K562 (cell line): ENCODE data around the gene MSI1. TPM values are rescaled to one million over a fixed set of nuclear protein-coding genes. Genes with fewer than 3 reads are reported as not detected.

Experiments used
- ATF7 ChIP-seq: fragments of 450-650 bp; IDR thresholded peaks from 2 replicates; pipeline ENCODE4 v1.7.1; 2014; ENCODE audit warnings: mild to moderate bottlenecking, moderate library complexity
- CBX1 ChIP-seq: sonication (generic); IDR thresholded peaks from 2 replicates; pipeline ENCODE4 v1.6.1; 2016; ENCODE audit warnings: antibody characterized with exemption, low read depth, mild to moderate bottlenecking
- KLF13 ChIP-seq: fragments of 450-650 bp; IDR thresholded peaks from 2 replicates; pipeline ENCODE4 v1.6.1; 2016; ENCODE audit warnings: missing genetic modification characterization, low read depth, mild to moderate bottlenecking, missing compliant biosample characterization, moderate library complexity, borderline replicate concordance
- MEIS2 ChIP-seq: fragments of 450-650 bp; IDR thresholded peaks from 2 replicates; pipeline ENCODE4 v1.6.1; 2014; ENCODE audit warnings: mild to moderate bottlenecking; ENCODE audit not compliant: partially characterized antibody
- TAF7 ChIP-seq: fragments of 450-650 bp; IDR thresholded peaks from 2 replicates; pipeline ENCODE4 v1.6.1; 2016; ENCODE audit warnings: missing genetic modification characterization, missing compliant biosample characterization
- ZFP36 ChIP-seq: fragments of 150-350 bp; IDR thresholded peaks from 2 replicates; pipeline ENCODE4 v1.6.1; 2018; ENCODE audit warnings: low read length, low read depth; ENCODE audit not compliant: partially characterized antibody
- ZNF121 ChIP-seq: sonication (generic); formaldehyde crosslinking; conservative IDR thresholded peaks from 2 replicates; pipeline ENCODE4 v1.8.0; 2022; ENCODE audit warnings: missing genetic modification reagents
- polyA plus RNA-seq, 8 experiments: library from polyadenylated mRNA; depleted of rRNA in 4 of 8; stranded (reverse) in 5 of 8; unstranded in 3 of 8; fragments of >200 nt; fragmentation: Nextera tagmentation in 2 of 8; fragmentation: Illumina TruSeq in 1 of 8; extraction: Ambion mirVana in 2 of 8; extraction: Trizol in 1 of 8; gene quantifications; 2 replicates each; pipeline versions ENCODE4 v1.2.1 to v1.2.3, GENCODE V29; 2011 to 2014; ENCODE audit warnings: inconsistent platforms in 1 of 8, missing spikeins in 1 of 8
- total RNA-seq, 7 experiments: library from RNA; depleted of rRNA in 6 of 7; stranded (reverse); fragments of >200 nt in 6 of 7; fragmentation: Illumina TruSeq in 2 of 7; extraction: Trizol in 2 of 7; gene quantifications; 2 replicates each; pipeline versions ENCODE4 v1.2.1 to v1.2.3, GENCODE V29; 2011 to 2021; ENCODE audit warnings: low replicate concordance in 1 of 7
- TF ChIP-seq, protein P1 (sequence below): fragments of 250-450 bp; sonication (Bioruptor Pico); IDR thresholded peaks from 2 replicates; pipeline ENCODE4 v1.5.1; 2021; ENCODE audit warnings: mild to moderate bottlenecking
- TF ChIP-seq, protein P2 (sequence below): IDR thresholded peaks from 3 replicates; pipeline ENCODE4 v1.6.1; 2011; ENCODE audit warnings: borderline replicate concordance, mild to moderate bottlenecking, moderate library complexity; ENCODE audit not compliant: insufficient read length; ENCODE audit errors: extremely low read depth

The MSI1 gene
- total and polyA plus RNA-seq, 9 of the 15 experiments (the other 6 are each of a cell fraction or from before 2014, with no cell fraction given) = 0.16 TPM; not detected in 8

DNA sequence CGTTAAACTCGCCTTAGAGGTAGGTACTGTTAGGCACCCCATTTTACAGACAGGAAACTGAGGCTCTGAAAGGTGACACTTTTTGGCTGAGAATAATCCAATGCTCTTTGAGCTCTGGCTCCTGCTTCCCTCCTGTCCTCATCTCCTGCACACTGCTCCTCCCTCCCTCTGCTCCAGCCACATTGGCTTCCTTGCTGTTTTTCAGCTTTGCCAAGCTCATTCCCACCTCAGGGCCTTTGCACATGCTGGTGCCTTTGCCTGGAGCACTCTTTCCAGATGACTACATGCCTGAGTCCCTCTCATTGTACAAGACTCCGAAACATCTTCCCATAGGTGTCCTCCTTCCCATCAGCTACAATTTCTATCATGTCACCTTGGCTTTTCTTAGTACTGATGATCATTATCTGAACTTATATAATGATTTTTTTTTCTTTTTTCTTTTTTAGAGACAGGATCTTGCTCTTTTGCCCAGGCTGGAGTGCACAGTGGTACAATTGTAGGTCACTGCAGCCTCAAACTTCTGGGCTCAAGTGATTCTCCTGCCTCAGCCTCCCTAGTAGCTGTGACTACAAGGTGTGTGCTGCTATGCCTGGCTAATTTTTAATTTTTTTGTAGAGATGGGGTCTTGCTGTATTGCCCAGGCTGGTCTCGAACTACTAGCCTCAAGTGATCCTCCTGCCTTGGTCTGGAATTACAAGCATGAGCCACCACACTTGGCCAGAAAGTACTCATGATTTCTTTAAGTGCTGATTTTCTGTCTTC is 15.2 kb downstream of the MSI1 start (continued):
- TF ChIP-seq ZNF121 (CRISPR knock-in tag) (peak; percentile 89), ATF7 (no peak), KLF13 (tag) (no peak), CBX1 (no peak), ZFP36 (no peak), MEIS2 (no peak), TAF7 (tag) (no peak)
- TF ChIP-seq, protein P1, sequence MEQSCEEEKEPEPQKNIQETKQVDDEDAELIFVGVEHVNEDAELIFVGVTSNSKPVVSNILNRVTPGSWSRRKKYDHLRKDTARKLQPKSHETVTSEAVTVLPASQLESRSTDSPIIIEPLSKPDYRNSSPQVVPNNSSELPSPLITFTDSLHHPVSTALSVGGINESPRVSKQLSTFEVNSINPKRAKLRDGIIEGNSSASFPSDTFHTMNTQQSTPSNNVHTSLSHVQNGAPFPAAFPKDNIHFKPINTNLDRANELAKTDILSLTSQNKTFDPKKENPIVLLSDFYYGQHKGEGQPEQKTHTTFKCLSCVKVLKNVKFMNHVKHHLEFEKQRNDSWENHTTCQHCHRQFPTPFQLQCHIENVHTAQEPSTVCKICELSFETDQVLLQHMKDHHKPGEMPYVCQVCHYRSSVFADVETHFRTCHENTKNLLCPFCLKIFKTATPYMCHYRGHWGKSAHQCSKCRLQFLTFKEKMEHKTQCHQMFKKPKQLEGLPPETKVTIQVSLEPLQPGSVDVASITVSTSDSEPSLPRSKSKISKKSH (CRISPR knock-in tag) = no peak
- TF ChIP-seq, protein P2, sequence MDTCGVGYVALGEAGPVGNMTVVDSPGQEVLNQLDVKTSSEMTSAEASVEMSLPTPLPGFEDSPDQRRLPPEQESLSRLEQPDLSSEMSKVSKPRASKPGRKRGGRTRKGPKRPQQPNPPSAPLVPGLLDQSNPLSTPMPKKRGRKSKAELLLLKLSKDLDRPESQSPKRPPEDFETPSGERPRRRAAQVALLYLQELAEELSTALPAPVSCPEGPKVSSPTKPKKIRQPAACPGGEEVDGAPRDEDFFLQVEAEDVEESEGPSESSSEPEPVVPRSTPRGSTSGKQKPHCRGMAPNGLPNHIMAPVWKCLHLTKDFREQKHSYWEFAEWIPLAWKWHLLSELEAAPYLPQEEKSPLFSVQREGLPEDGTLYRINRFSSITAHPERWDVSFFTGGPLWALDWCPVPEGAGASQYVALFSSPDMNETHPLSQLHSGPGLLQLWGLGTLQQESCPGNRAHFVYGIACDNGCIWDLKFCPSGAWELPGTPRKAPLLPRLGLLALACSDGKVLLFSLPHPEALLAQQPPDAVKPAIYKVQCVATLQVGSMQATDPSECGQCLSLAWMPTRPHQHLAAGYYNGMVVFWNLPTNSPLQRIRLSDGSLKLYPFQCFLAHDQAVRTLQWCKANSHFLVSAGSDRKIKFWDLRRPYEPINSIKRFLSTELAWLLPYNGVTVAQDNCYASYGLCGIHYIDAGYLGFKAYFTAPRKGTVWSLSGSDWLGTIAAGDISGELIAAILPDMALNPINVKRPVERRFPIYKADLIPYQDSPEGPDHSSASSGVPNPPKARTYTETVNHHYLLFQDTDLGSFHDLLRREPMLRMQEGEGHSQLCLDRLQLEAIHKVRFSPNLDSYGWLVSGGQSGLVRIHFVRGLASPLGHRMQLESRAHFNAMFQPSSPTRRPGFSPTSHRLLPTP = no peak
